K562 (cell line): ENCODE measurements around the gene SHLD1. TPM values are rescaled to one million over a fixed set of nuclear protein-coding genes. Genes with fewer than 3 reads are reported as not detected.
"Not testable (repeated sequence)": the region's sequence is repeated elsewhere in the genome, so short reads cannot be mapped to it uniquely, and the experiment has no call there.

Source experiments
- ATAC-seq: fragments of 200-7000 bp; cut with Tn5 transposase; 3 replicates; pipeline ENCODE4 v1.9.1; 2020; ENCODE audit warnings: moderate library complexity
- BruUV-seq: library from RNA; stranded (reverse); fragments of 400-500 nt; replicated peaks from 2 replicates; lab custom pipeline; 2021; lab: Mats Ljungman, UMichigan
- CTCF ChIA-PET: fragments of 300-600 bp; formaldehyde crosslinking; extraction: SDS; loops from one replicate; lab custom pipeline; 2021; ENCODE audit warnings: low intra/inter-chr PET ratio; lab: Yijun Ruan, JAX
- POLR2A ChIA-PET: fragments of 300-600, 350-650 bp; sonication (Branson Sonifier 250); formaldehyde crosslinking; extraction: SDS; loops from one replicate; lab custom pipeline; 2021; ENCODE audit warnings: antibody characterized with exemption, inconsistent platforms; lab: Yijun Ruan, JAX
- DNase-seq, 4 experiments: peaks; one replicate each; pipeline versions ENCODE4 v3.0.0 to v3.0.0-alpha.2; 2011 to 2018; ENCODE audit warnings: low spot score in 3 of 4, mixed read lengths in 3 of 4; ENCODE audit errors: extremely low read depth in 1 of 4
- FAIRE-seq: peaks from 2 replicates; lab custom pipeline; 2011; peaks lifted over from hg19 to GRCh38; lab: Jason Lieb, UNC
- H2AFZ ChIP-seq: 2 replicates; pipeline ENCODE4 v1.6.0; 2011; ENCODE audit warnings: low read depth, low read length, control low read depth, inconsistent platforms
- H3K27ac ChIP-seq: fragments of 200-600 bp; 3 replicates; pipeline ENCODE4 v1.8.0; 2011; ENCODE audit warnings: low read depth, mild to moderate bottlenecking, control low read depth, inconsistent platforms, low read length, moderate library complexity, mixed read lengths; ENCODE audit errors: extremely low read depth
- H3K27me3 ChIP-seq, 2 experiments: fragments of 300-600 bp in 1 of 2; 2 replicates in 1 of 2; 3 replicates in 1 of 2; pipeline versions ENCODE4 v1.6.0 to v1.8.0; 2011; ENCODE audit warnings: inconsistent platforms in 2 of 2, low read length in 2 of 2, mild to moderate bottlenecking in 1 of 2, mixed read lengths in 1 of 2, moderate library complexity in 1 of 2; ENCODE audit not compliant: control insufficient read depth in 2 of 2, insufficient read depth in 2 of 2
- H3K36me3 ChIP-seq: fragments of 300-600 bp; 3 replicates; pipeline ENCODE4 v1.8.0; 2011; ENCODE audit warnings: mild to moderate bottlenecking, low read length, inconsistent platforms; ENCODE audit not compliant: control insufficient read depth, insufficient read depth
- H3K4me1 ChIP-seq, 2 experiments: fragments of 200-600 bp in 1 of 2; replicated peaks in 1 of 2; 2 replicates in 1 of 2; 3 replicates in 1 of 2; pipeline versions ENCODE4 v1.5.1 to v1.8.0; 2011; ENCODE audit warnings: inconsistent platforms in 2 of 2, low read length in 2 of 2, mild to moderate bottlenecking in 1 of 2, mixed read lengths in 1 of 2, moderate library complexity in 1 of 2; ENCODE audit not compliant: control insufficient read depth in 2 of 2, insufficient read depth in 2 of 2
- H3K4me2 ChIP-seq: 2 replicates; pipeline ENCODE4 v1.6.1; 2011; ENCODE audit warnings: low read length, control low read depth, inconsistent platforms, mixed read lengths; ENCODE audit not compliant: insufficient read depth
- H3K4me3 ChIP-seq: fragments of 200-600 bp; sonication (generic), shearing (Covaris generic); 2 replicates; pipeline ENCODE4 v1.5.1; 2016; ENCODE audit warnings: control low read depth, inconsistent platforms
- H3K79me2 ChIP-seq: fragments of 200-600 bp; 3 replicates; pipeline ENCODE4 v1.8.0; 2011; ENCODE audit warnings: low read length, inconsistent platforms; ENCODE audit not compliant: control insufficient read depth, insufficient read depth
- H3K9ac ChIP-seq, 2 experiments: 2 replicates each; pipeline versions ENCODE4 v1.6.0 to v1.6.1; 2011; ENCODE audit warnings: low read depth in 2 of 2, low read length in 2 of 2, control low read depth in 1 of 2, inconsistent platforms in 1 of 2, mild to moderate bottlenecking in 1 of 2, mixed read lengths in 1 of 2; ENCODE audit not compliant: insufficient read depth in 1 of 2
- H3K9me1 ChIP-seq: one replicate; pipeline ENCODE4 v1.6.0; 2011; ENCODE audit warnings: inconsistent platforms, mild to moderate bottlenecking, low read length, moderate library complexity; ENCODE audit not compliant: control insufficient read depth, insufficient read depth
- H3K9me3 ChIP-seq: replicated peaks from 2 replicates; pipeline ENCODE4 v1.5.1; 2011; ENCODE audit warnings: low read depth, low read length, inconsistent platforms; ENCODE audit not compliant: control insufficient read depth, insufficient read depth
- H4K20me1 ChIP-seq: replicated peaks from 2 replicates; pipeline ENCODE4 v1.6.1; 2011; ENCODE audit warnings: low read length, inconsistent platforms, mixed read lengths; ENCODE audit not compliant: control insufficient read depth, insufficient read depth
- BRCA1 ChIP-seq, 2 experiments: fragments of 450-650 bp in 1 of 2; sonication (generic) in 1 of 2; formaldehyde crosslinking in 1 of 2; IDR thresholded peaks; 2 replicates each; pipeline versions ENCODE4 v1.5.0 to v1.6.1; 2017 to 2020; ENCODE audit warnings: mild to moderate bottlenecking in 1 of 2, missing genetic modification reagents in 1 of 2
- HMGN3 ChIP-seq: IDR thresholded peaks from 2 replicates; pipeline ENCODE4 v1.6.1; 2011; ENCODE audit warnings: borderline replicate concordance, low read depth, mild to moderate bottlenecking, mixed read lengths, low read length; ENCODE audit not compliant: insufficient read length; ENCODE audit errors: extremely low read depth
- NFIC ChIP-seq: fragments of 450-650 bp; IDR thresholded peaks from 2 replicates; pipeline ENCODE4 v1.6.1; 2017; ENCODE audit warnings: mild to moderate bottlenecking, inconsistent platforms
- RBBP5 ChIP-seq: fragments of 200-600 bp; sonication (generic); IDR thresholded peaks from 2 replicates; pipeline ENCODE4 v1.6.1; 2012; ENCODE audit warnings: borderline replicate concordance, mild to moderate bottlenecking, low read length, control low read depth, inconsistent platforms; ENCODE audit not compliant: insufficient read depth, poor library complexity, severe bottlenecking
- RNF2 ChIP-seq: sonication (generic); IDR thresholded peaks from 2 replicates; pipeline ENCODE4 v1.6.1; 2016
- SMARCA4 ChIP-seq: fragments of 450-650 bp; IDR thresholded peaks from 2 replicates; pipeline ENCODE4 v1.6.1; 2016
- WGBS: fragments of 100-300 bp; shearing (Covaris generic); methylation state at CpG from one replicate; pipeline ENCODE4 v1.1.6; 2016; ENCODE audit warnings: low coverage, mixed read lengths; ENCODE audit not compliant: insufficient coverage; ENCODE audit errors: missing lambda C conversion rate; 5-methylcytosine and 5-hydroxymethylcytosine counted together
- in situ Hi-C: fragments of 300-500 bp; cut with MboI; formaldehyde crosslinking; loops from 4 replicates; pipeline ENCODE4 v1.15.0; 2018; ENCODE audit warnings: inconsistent platforms, mixed read lengths
- intact Hi-C: fragments of 100-400 bp; cut with micrococcal nuclease; formaldehyde crosslinking; loops from 2 replicates; pipeline ENCODE4 v1.14.2; 2022
- polyA plus RNA-seq, 8 experiments: library from polyadenylated mRNA; depleted of rRNA in 4 of 8; stranded (reverse) in 5 of 8; unstranded in 3 of 8; fragments of >200 nt; fragmentation: Nextera tagmentation in 2 of 8; fragmentation: Illumina TruSeq in 1 of 8; extraction: Ambion mirVana in 2 of 8; extraction: Trizol in 1 of 8; gene quantifications; 2 replicates each; pipeline versions ENCODE4 v1.2.1 to v1.2.3, GENCODE V29; 2011 to 2014; ENCODE audit warnings: inconsistent platforms in 1 of 8, missing spikeins in 1 of 8
- total RNA-seq, 7 experiments: library from RNA; depleted of rRNA in 6 of 7; stranded (reverse); fragments of >200 nt in 6 of 7; fragmentation: Illumina TruSeq in 2 of 7; extraction: Trizol in 2 of 7; gene quantifications; 2 replicates each; pipeline versions ENCODE4 v1.2.1 to v1.2.3, GENCODE V29; 2011 to 2021; ENCODE audit warnings: low replicate concordance in 1 of 7
- TF ChIP-seq, protein P1 (sequence below): sonication (generic); formaldehyde crosslinking; IDR thresholded peaks from 2 replicates; pipeline ENCODE4 v1.8.1; 2022; ENCODE audit warnings: missing genetic modification reagents
- TF ChIP-seq, protein P2 (sequence below): fragments of 200-800 bp; sonication (Bioruptor generic); IDR thresholded peaks from 2 replicates; pipeline ENCODE4 v1.6.1; 2016; ENCODE audit warnings: missing genetic modification characterization, missing compliant biosample characterization
- TF ChIP-seq, protein P3 (sequence below): fragments of 250-450 bp; sonication (Bioruptor Pico); IDR thresholded peaks from 2 replicates; pipeline ENCODE4 v1.8.0; 2021; ENCODE audit warnings: moderate library complexity, mild to moderate bottlenecking, inconsistent platforms

SHLD1 gene
- total and polyA plus RNA-seq, 9 of the 15 experiments (the other 6 are each of a cell fraction or from before 2014, with no cell fraction given) = 3.7 to 21.6 (median 8.2) TPM

DNA sequence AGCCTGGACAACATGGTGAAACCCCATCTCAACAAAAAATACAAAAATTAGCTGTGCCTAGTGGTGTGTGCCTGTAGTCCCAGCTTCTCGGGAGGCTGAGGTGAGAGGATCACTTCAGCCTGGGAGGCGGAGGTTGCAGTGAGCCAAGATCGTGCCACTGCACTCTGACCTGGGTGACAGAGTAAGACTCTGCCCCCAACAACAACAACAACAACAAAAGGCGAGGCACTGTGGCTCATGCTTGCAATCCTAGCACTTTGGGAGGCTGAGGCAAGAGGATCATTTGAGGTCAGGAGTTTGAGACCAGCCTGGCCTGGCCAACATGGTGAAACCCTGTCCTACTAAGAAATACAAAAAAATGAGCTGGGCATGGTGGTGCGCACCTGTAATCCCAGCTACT, 9.6 kb upstream of the SHLD1 start:
- POLR2A ChIA-PET = interaction anchor here (1.0 to 3.2 kb wide), 2 partner anchors 10 to 13 kb away, joined by 3 to 16 read pairs; partner anchors contain the start of gene SHLD1
- CTCF ChIA-PET, FAIRE-seq: not testable (repeated sequence)

DNA sequence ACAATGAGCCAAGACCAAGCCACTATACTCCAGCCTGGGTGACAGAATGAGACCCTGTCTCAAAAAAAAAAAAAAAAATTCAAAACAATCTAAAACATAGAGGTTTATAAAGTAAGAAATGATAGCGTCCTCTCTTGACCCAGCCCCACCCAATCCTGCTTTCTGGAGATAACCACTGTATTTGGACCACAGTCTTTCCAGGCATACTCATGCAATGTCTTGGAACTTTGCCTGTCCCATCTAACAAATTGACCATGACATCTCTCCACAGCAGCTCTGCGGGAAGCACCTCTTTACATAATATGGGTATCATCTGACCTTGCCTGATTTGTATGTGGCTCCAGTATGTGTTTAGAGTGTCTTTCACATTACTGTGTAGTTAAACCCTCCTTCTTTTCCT, 9.1 kb upstream of the SHLD1 start:
- POLR2A ChIA-PET = interaction anchor here (3.2 kb wide), 1 partner anchor 10 kb away, joined by 16 read pairs; the partner anchor contains the start of gene SHLD1
- TF ChIP-seq HMGN3 = peak; percentile 45
- no peak for TF ChIP-seq BRCA1 (IDR thresholded peaks at IDR 0.05)
- TF ChIP-seq BRCA1 (CRISPR knock-in tag; IDR thresholded peaks at IDR 0.05) = no peak
- TF ChIP-seq RNF2 = no peak
- TF ChIP-seq, protein P1, sequence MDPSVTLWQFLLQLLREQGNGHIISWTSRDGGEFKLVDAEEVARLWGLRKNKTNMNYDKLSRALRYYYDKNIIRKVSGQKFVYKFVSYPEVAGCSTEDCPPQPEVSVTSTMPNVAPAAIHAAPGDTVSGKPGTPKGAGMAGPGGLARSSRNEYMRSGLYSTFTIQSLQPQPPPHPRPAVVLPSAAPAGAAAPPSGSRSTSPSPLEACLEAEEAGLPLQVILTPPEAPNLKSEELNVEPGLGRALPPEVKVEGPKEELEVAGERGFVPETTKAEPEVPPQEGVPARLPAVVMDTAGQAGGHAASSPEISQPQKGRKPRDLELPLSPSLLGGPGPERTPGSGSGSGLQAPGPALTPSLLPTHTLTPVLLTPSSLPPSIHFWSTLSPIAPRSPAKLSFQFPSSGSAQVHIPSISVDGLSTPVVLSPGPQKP (CRISPR knock-in tag) = no peak
- TF ChIP-seq, protein P2, sequence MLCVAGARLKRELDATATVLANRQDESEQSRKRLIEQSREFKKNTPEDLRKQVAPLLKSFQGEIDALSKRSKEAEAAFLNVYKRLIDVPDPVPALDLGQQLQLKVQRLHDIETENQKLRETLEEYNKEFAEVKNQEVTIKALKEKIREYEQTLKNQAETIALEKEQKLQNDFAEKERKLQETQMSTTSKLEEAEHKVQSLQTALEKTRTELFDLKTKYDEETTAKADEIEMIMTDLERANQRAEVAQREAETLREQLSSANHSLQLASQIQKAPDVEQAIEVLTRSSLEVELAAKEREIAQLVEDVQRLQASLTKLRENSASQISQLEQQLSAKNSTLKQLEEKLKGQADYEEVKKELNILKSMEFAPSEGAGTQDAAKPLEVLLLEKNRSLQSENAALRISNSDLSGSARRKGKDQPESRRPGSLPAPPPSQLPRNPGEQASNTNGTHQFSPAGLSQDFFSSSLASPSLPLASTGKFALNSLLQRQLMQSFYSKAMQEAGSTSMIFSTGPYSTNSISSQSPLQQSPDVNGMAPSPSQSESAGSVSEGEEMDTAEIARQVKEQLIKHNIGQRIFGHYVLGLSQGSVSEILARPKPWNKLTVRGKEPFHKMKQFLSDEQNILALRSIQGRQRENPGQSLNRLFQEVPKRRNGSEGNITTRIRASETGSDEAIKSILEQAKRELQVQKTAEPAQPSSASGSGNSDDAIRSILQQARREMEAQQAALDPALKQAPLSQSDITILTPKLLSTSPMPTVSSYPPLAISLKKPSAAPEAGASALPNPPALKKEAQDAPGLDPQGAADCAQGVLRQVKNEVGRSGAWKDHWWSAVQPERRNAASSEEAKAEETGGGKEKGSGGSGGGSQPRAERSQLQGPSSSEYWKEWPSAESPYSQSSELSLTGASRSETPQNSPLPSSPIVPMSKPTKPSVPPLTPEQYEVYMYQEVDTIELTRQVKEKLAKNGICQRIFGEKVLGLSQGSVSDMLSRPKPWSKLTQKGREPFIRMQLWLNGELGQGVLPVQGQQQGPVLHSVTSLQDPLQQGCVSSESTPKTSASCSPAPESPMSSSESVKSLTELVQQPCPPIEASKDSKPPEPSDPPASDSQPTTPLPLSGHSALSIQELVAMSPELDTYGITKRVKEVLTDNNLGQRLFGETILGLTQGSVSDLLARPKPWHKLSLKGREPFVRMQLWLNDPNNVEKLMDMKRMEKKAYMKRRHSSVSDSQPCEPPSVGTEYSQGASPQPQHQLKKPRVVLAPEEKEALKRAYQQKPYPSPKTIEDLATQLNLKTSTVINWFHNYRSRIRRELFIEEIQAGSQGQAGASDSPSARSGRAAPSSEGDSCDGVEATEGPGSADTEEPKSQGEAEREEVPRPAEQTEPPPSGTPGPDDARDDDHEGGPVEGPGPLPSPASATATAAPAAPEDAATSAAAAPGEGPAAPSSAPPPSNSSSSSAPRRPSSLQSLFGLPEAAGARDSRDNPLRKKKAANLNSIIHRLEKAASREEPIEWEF (CRISPR knock-in tag) = no peak
- TF ChIP-seq, protein P3, sequence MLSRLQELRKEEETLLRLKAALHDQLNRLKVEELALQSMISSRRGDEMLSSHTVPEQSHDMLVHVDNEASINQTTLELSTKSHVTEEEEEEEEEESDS (CRISPR knock-in tag) = no peak
- peak; percentile 85 for TF ChIP-seq NFIC
- TF ChIP-seq SMARCA4 = peak; percentile 88

More for the DNA sequence above, 9.6 kb upstream of the SHLD1 start:
- 58% methylated on average over 4 of the region's 5 CpGs for WGBS
- H3K9ac ChIP-seq, DNase-seq, in situ Hi-C loops, H3K9me1 ChIP-seq, H4K20me1 ChIP-seq, ATAC-seq, H3K27ac ChIP-seq, H3K36me3 ChIP-seq, BruUV-seq, H3K27me3 ChIP-seq, H3K9me3 ChIP-seq, H3K4me2 ChIP-seq, H2AFZ ChIP-seq, H3K4me3 ChIP-seq, H3K79me2 ChIP-seq: not testable (repeated sequence)
- H3K4me1 ChIP-seq = peaks cover 18 to 20% of the 10 kb centered on the region in 2 experiments; a peak in 4 of 5 replicates
- intact Hi-C loops = loop anchor here (5.0 kb wide), 1 partner anchor 42 kb away; no protein-coding TSS in a partner anchor
- TF ChIP-seq RBBP5 = peak; percentile 48

More for the DNA sequence above, 9.1 kb upstream of the SHLD1 start:
- Histone ChIP-seq H3K27me3 (no peaks in the 10 kb centered on the region), H3K4me3 (no peak overlapping the region), H3K4me1 (peaks cover 16 to 20% of the 10 kb centered on the region in 2 experiments; a peak in 4 of 5 replicates), H3K9me3 (no peaks in the 10 kb centered on the region), H2AFZ (no peak overlapping the region), H3K4me2 (no peak overlapping the region), H4K20me1 (no peaks in the 10 kb centered on the region), H3K36me3 (no peaks in the 10 kb centered on the region), H3K9me1 (no peaks in the 10 kb centered on the region), H3K27ac (no peak overlapping the region), H3K9ac (no peak overlapping the region), H3K79me2 (no peaks in the 10 kb centered on the region)
- peak; percentile 86 for FAIRE-seq
- in situ Hi-C loops = no loop called here
- intact Hi-C loops = loop anchor here (5.0 kb wide), 1 partner anchor 41 kb away; no protein-coding TSS in a partner anchor
- ATAC-seq = peak; percentile 80
- CTCF ChIA-PET = no interaction called here
- WGBS = 0% methylated on average over 2 of the region's 2 CpGs
- BruUV-seq = no TSS peak
- peak; percentile 55 to 83 (median 64) for DNase-seq
